ENCODE data around the gene FCN3. TPM values are rescaled to one million over a fixed set of nuclear protein-coding genes. Genes with fewer than 3 reads are reported as not detected.

Gene FCN3
- total and polyA plus RNA-seq, 10 of the 15 experiments (the other 5 are each of a cell fraction or from before 2014, with no cell fraction given), result 0.28 TPM; not detected in 9

GRCh38 chr1:27395441-27396195 lies 21.0 kb upstream of the FCN3 start (continued):
- peak; percentile 74; the same call in 1 of the 2 replicates for TF ChIP-seq RB1 (IDR thresholded peaks at IDR 0.05; ENCODE audit: borderline replicate concordance)
- no peak for TF ChIP-seq TARDBP (IDR thresholded peaks at IDR 0.05; ENCODE audit: borderline replicate concordance)
- TF ChIP-seq JUNB (IDR thresholded peaks at IDR 0.05), result no peak
- TF ChIP-seq MEF2B (IDR thresholded peaks at IDR 0.05; ENCODE audit: partially characterized antibody, poor library complexity, severe bottlenecking), result no peak
- no peak for TF ChIP-seq ZNF207 (IDR thresholded peaks at IDR 0.05; ENCODE audit: borderline replicate concordance)
- peak; percentile 91 to 95 (median 94) for TF ChIP-seq CTCF (IDR thresholded peaks at IDR 0.05 in 2 of 3, conservative IDR thresholded peaks at IDR 0.05 in 1 of 3; ENCODE audit: control insufficient read depth in 2 of 3, extremely low read depth in 1 of 3, insufficient read depth in 1 of 3, low read depth in 3 of 3, low read length in 3 of 3)
- TF ChIP-seq HCFC1 (IDR thresholded peaks at IDR 0.05; ENCODE audit: low read length), result 0 out of 2 replicates have a peak, but pooled peaks have one; percentile 23
- TF ChIP-seq FOS (IDR thresholded peaks at IDR 0.05; ENCODE audit: borderline replicate concordance, extremely low read depth, insufficient read length), result no peak
- no peak for TF ChIP-seq NRF1 (conservative IDR thresholded peaks at IDR 0.05; ENCODE audit: low read depth, low read length)

- Histone ChIP-seq H2AFZ (ENCODE audit: control insufficient read depth, low read depth, low read length) (no peak overlapping the region), H3K4me1 (ENCODE audit: control insufficient read depth, insufficient read depth, low read length) (peaks cover 8% of the 10 kb centered on the region), H3K4me2 (ENCODE audit: control insufficient read depth, insufficient read depth) (no peak overlapping the region), H3K9ac (ENCODE audit: control insufficient read depth, insufficient read depth, low read length) (no peak overlapping the region), H4K20me1 (ENCODE audit: control insufficient read depth, insufficient read depth) (no peaks in the 10 kb centered on the region), H3K79me2 (ENCODE audit: control insufficient read depth, insufficient read depth, low read length) (no peaks in the 10 kb centered on the region), H3K36me3 (ENCODE audit: control insufficient read depth in 2 of 2, insufficient read depth in 2 of 2, low read length in 1 of 2) (no peaks in the 10 kb centered on the region), H3K27me3 (replicated peaks in 1 of 2; ENCODE audit: control insufficient read depth in 2 of 2, insufficient read depth in 2 of 2, low read length in 1 of 2) (no peaks in the 10 kb centered on the region), H3K4me3 (no peak overlapping the region), H3K27ac (ENCODE audit: control insufficient read depth, insufficient read depth) (no peak overlapping the region), H3K9me3 (replicated peaks; ENCODE audit: control insufficient read depth, insufficient read depth, low read length) (no peaks in the 10 kb centered on the region)
- no peak for DNase-seq (ENCODE audit: low read depth, low spot score)
- intact Hi-C loops (cut with micrococcal nuclease; ENCODE audit: unreplicated experiment), result loop anchor here (1.0 to 2.0 kb wide), 2 partner anchors 268 to 292 kb away; no protein-coding TSS in a partner anchor
- FAIRE-seq, result no peak
- ChIA-PET SMC1A (ENCODE audit: uncharacterized antibody, unreplicated experiment) (interaction anchor here (0.7 to 5.6 kb wide), 15 partner anchors 8 to 351 kb away, joined by 3 to 54 read pairs (median 6); partner anchors contain the start of gene AHDC1), POLR2A (interaction anchor here (2.9 kb wide), 1 partner anchor 98 kb away, joined by 16 read pairs; no protein-coding TSS in a partner anchor), CTCF (interaction anchor here (0.6 to 13.5 kb wide), 39 partner anchors 8 to 351 kb away, joined by 3 to 265 read pairs (median 5); partner anchors contain the start of genes AHDC1, CD164L2, FAM76A and MAP3K6), RAD21 (ENCODE audit: unreplicated experiment) (interaction anchor here (0.6 to 4.9 kb wide), 24 partner anchors 21 to 350 kb away, joined by 3 to 103 read pairs (median 4); partner anchors contain the start of gene SYTL1)
- BruUV-seq (replicated peaks), result no TSS peak
- in situ Hi-C loops (cut with MboI), result loop anchor here (5.0 kb wide), 4 partner anchors 93 to 293 kb away; no protein-coding TSS in a partner anchor
- no peak for ATAC-seq
- TF ChIP-seq ASH2L (IDR thresholded peaks at IDR 0.05; ENCODE audit: borderline replicate concordance, low read depth) (no peak), TAF1 (IDR thresholded peaks at IDR 0.05; ENCODE audit: borderline replicate concordance, low read depth, low read length) (no peak), HCFC1 (IDR thresholded peaks at IDR 0.05; ENCODE audit: low read length) (no peak), SMAD5 (IDR thresholded peaks at IDR 0.05; ENCODE audit: low read depth) (no peak)
- 67% methylated on average over 1 of the region's 1 CpG for WGBS (ENCODE audit: insufficient coverage, insufficient replicate concordance, low lambda C conversion rate, missing lambda C conversion rate)
Measured at GRCh38 chr1:27394925-27395324, 20.3 kb upstream of the FCN3 start.

Measured in GM12878 (cell line).